SK-N-SH treated with all-trans-retinoic acid at 6 μM for 48 hours (cell line): ENCODE results near the gene SLTM.

Experiments
- ARNTL ChIP-seq: fragments of 450-650 bp; formaldehyde crosslinking; IDR thresholded peaks from 2 replicates; pipeline ENCODE4 v1.5.0; 2020; ENCODE audit warnings: low read depth, mild to moderate bottlenecking, moderate library complexity, borderline replicate concordance
- CREB5 ChIP-seq: fragments of 250-450 bp; sonication (Bioruptor Pico); IDR thresholded peaks from 2 replicates; pipeline ENCODE4 v1.5.1; 2020; ENCODE audit warnings: low read depth, mild to moderate bottlenecking, moderate library complexity
- CSRNP3 ChIP-seq: fragments of 250-450 bp; sonication (Bioruptor Pico); IDR thresholded peaks from 2 replicates; pipeline ENCODE4 v1.5.1; 2021; ENCODE audit warnings: mild to moderate bottlenecking, moderate library complexity
- PATZ1 ChIP-seq: fragments of 250-450 bp; sonication (Bioruptor Pico); IDR thresholded peaks from 2 replicates; pipeline ENCODE4 v1.8.0; 2020; ENCODE audit warnings: mild to moderate bottlenecking, moderate library complexity, borderline replicate concordance
- PPARA ChIP-seq: fragments of 250-450 bp; sonication (Bioruptor Pico); IDR thresholded peaks from 2 replicates; pipeline ENCODE4 v1.5.0; 2020; ENCODE audit warnings: mild to moderate bottlenecking, borderline replicate concordance
- RARB ChIP-seq: fragments of 250-450 bp; sonication (Bioruptor Pico); IDR thresholded peaks from 2 replicates; pipeline ENCODE4 v1.8.0; 2021; ENCODE audit warnings: mild to moderate bottlenecking, moderate library complexity
- TOX ChIP-seq: fragments of 250-450 bp; sonication (Bioruptor Pico); IDR thresholded peaks from 2 replicates; pipeline ENCODE4 v1.8.0; 2021; ENCODE audit warnings: mild to moderate bottlenecking, moderate library complexity, borderline replicate concordance
- ZC3H10 ChIP-seq: fragments of 250-450 bp; sonication (Bioruptor Pico); IDR thresholded peaks from 2 replicates; pipeline ENCODE4 v1.5.1; 2021; ENCODE audit warnings: mild to moderate bottlenecking, moderate library complexity
- ZNF70 ChIP-seq: fragments of 450-650 bp; formaldehyde crosslinking; IDR thresholded peaks from 2 replicates; pipeline ENCODE4 v1.5.0; 2020; ENCODE audit warnings: mild to moderate bottlenecking, moderate library complexity

- TF ChIP-seq ARNTL (CRISPR knock-in tag) (no peak), RARB (no peak), TOX (no peak), PATZ1 (CRISPR knock-in tag) (no peak), CREB5 (CRISPR knock-in tag) (no peak), PPARA (CRISPR knock-in tag) (no peak), CSRNP3 (no peak), ZNF70 (CRISPR knock-in tag) (no peak), ZC3H10 (no peak)
These were observed 3.5 kb downstream of the SLTM start for GRCh38 chr15:58929891-58930416.
